VCaP (cell line): ENCODE data around the gene FNDC3B.
A peak's percentile ranks its signal among the peaks of the same experiment; 100 is the strongest.

ENCODE experiments used
- H3K27ac ChIP-seq: fragments of 450-650 bp; 2 replicates; pipeline ENCODE4 v1.5.1; 2017
- CTCF ChIP-seq: fragments of 450-650 bp; conservative IDR thresholded peaks from 2 replicates; pipeline ENCODE4 v1.5.1; 2017; ENCODE audit warnings: mild to moderate bottlenecking, moderate library complexity

FNDC3B gene

GRCh38 chr3:172407872-172408271 is 368.5 kb downstream of the FNDC3B start:
- no peak for TF ChIP-seq CTCF
- no peak overlapping the region for H3K27ac ChIP-seq

GRCh38 chr3:172410702-172411477 is 371.5 kb downstream of the FNDC3B start:
- no peak for TF ChIP-seq CTCF
- no peak overlapping the region for H3K27ac ChIP-seq

- TF ChIP-seq CTCF = no peak
Measured at GRCh38 chr3:172411478-172411947, 372.1 kb downstream of the FNDC3B start.

GRCh38 chr3:172415323-172415722 is 375.9 kb downstream of the FNDC3B start:
- TF ChIP-seq CTCF = no peak
- no peak overlapping the region for H3K27ac ChIP-seq

More at GRCh38 chr3:172411478-172411947, 372.1 kb downstream of the FNDC3B start:
- no peak overlapping the region for H3K27ac ChIP-seq

GRCh38 chr3:172437713-172438112 is 398.3 kb downstream of the FNDC3B start:
- no peak for TF ChIP-seq CTCF
- H3K27ac ChIP-seq = peak overlapping the region; percentile 56

- H3K27ac ChIP-seq = peak overlapping the region; percentile 56
- TF ChIP-seq CTCF = no peak
Measured at GRCh38 chr3:172438186-172438585, 398.8 kb downstream of the FNDC3B start.

- no peak for TF ChIP-seq CTCF
- H3K27ac ChIP-seq = no peak overlapping the region
Measured at GRCh38 chr3:172441581-172441980, 402.2 kb downstream of the FNDC3B start.
